HL-60/S4 treated with retinoic acid at 250 ng/mL for 4 days and 3 days (cell line): Measurements from ENCODE around the gene AGBL4.
"Not testable (repeated sequence)": the region's sequence is repeated elsewhere in the genome, so short reads cannot be mapped to it uniquely, and the experiment has no call there.

Experiments
- in situ Hi-C: fragments of 300-500 bp; cut with MboI; formaldehyde crosslinking; loops from 2 replicates; pipeline ENCODE4 v1.7.0; 2022; ENCODE audit warnings: low sequenced_read_pairs

Gene AGBL4

DNA sequence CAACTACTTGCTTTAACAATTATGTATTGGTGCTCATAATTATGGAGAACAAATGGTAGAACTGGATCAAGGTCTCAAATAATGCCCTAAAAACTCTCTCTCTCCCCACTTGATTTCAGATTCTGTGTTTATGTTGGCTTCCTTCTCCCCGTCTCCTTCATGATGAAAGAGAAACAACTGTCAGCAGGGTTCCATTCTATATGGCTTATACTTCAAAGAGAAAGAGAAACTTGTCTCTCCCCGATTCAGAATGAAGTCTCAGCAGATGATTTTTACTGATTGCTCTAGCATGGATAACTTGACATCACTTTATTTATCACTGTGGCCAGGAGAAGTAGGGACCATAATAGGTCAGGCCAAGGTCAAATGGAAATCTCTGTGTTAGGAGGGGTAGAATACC is 575.6 kb downstream of the AGBL4 start:
- in situ Hi-C loops, result no loop called here

DNA sequence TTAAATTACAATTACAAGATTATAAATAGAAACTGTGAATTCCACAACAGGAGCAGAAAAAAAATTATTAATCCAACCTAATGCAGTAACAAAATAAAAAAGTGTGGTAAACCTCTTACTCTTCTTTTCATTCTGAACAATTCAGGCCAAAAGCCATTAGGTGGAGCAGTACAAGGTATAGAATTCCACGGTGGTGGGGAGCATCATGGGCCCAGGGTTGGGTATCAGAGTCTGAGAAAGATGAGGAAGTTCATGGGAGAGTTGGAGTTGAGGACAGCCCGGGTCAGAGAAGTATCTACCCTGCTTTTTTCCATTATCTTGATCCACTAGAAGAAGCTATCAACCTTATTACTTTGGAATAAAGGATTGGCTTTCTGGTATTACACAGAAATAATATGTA is 586.9 kb downstream of the AGBL4 start:
- in situ Hi-C loops, result no loop called here

DNA sequence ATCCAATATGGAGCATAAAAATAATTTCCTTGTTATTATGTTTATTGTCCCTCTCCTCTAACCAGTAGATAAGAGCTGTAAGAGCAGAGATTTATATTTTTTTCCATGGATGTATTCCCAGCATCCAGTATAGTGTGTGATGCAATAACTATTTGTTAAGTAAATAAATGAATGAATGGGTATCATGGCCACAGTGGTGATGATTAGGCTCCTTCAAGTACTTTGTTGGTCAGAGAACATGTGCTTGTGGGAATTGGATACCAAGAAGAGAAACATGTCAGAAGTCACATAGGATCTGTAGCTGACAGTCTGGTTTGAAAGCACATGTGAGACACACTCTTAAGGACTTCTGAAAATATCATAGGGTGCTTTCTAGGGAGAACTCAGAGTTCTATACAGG is 588.5 kb downstream of the AGBL4 start:
- in situ Hi-C loops, result no loop called here

GRCh38 chr1:49424782-49425181 is 599.0 kb downstream of the AGBL4 start:
- in situ Hi-C loops, result no loop called here

- in situ Hi-C loops, result no loop called here
Observed at GRCh38 chr1:49416758-49417157, 607.0 kb downstream of the AGBL4 start.

DNA sequence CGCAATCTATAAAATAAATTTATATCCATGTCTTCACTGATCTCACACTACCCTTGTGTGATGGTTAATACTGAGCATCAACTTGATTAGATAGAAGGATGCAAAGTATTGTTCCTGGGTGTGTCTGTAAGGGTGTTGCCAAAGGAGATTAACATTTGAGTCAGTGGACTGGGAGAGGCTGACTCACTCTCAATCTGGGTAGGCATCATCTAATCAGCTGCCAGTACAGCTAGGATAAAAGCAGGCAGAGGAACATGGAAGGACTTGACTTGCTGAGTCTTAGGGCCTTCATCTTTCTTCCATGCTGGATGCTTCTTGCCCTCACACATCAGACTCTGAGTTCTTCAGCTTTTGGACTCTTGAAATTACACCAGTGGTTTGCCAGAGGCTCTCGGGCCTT is 615.4 kb downstream of the AGBL4 start:
- in situ Hi-C loops, result no loop called here

GRCh38 chr1:49397086-49397485 is 626.7 kb downstream of the AGBL4 start:
- in situ Hi-C loops, result no loop called here

GRCh38 chr1:49394200-49394599 is 629.6 kb downstream of the AGBL4 start:
- in situ Hi-C loops, result no loop called here

- in situ Hi-C loops, result no loop called here
Observed at GRCh38 chr1:49389699-49390098, 634.1 kb downstream of the AGBL4 start.

GRCh38 chr1:49364676-49365075 is 659.1 kb downstream of the AGBL4 start:
- in situ Hi-C loops, result no loop called here

DNA sequence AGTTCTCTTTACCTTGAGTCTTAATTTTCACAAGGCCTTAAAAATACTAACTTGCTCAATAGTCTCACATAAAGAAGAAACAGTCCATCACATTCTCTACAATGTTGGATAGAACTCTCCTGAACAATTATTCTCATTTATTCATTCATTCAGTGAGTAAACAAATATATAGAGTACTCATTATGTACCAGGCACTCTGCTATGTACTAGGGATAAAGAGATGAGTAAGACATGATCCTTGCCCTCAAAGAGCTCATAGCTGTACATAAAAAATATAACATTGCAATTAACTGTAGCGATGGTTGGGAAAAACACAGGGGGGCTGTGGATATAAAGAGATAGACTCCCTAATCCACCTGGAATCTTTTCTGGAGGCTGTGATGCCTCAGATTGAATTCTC is 660.1 kb downstream of the AGBL4 start:
- in situ Hi-C loops, result no loop called here

DNA sequence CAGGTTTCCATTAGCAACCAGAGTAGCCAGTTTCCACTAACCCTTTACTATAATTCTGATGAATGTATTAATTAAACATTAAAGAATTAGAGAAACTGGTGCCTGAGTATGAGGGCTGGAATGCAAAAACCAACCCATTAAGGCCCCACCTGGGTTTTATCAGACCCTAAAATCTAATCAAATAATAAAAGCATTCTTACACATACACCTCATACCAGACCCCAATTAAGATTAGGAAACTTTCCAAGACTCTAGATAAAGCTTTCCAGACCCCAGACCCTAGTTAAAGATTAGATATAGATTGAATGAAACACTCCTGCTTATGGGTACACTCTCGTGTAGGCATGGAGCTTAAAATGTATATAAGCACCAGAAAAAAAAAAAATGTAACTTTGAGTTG is 665.7 kb downstream of the AGBL4 start:
- in situ Hi-C loops, result no loop called here

GRCh38 chr1:49356594-49356993 is 667.2 kb downstream of the AGBL4 start:
- in situ Hi-C loops, result no loop called here

GRCh38 chr1:49351768-49352167 is 672.0 kb downstream of the AGBL4 start:
- in situ Hi-C loops, result no loop called here

DNA sequence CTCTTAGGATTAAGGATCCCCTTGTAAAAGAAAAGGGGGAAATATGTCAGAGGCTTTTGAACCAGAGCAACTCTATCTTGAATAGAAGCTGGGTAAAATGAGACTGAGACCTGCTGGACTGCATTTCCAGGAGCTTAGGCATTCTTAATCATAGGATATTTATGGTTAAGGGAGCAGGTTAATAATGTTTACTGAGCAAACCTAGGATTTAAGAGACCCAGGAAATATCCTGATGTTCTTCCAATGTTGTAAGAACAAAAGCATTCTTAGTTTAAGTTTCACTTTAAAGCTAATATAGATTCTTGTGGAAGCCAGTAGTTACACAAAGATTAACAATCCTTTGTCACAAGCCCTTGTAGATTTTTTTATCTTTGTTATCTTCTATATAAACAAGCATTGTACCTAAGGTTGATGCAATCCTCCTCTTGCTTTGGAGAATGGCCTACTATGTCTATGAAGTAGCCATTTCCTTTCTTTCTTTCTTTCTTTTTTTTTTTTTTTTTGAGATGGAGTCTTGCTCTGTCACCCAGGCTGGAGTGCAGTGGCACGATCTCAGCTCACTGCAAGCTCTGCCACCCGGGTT is 676.9 kb downstream of the AGBL4 start:
- in situ Hi-C loops, result no loop called here

GRCh38 chr1:49340576-49340975 is 683.2 kb downstream of the AGBL4 start:
- in situ Hi-C loops, result no loop called here

- in situ Hi-C loops, result no loop called here
Observed at GRCh38 chr1:49339043-49339442, 684.7 kb downstream of the AGBL4 start.

DNA sequence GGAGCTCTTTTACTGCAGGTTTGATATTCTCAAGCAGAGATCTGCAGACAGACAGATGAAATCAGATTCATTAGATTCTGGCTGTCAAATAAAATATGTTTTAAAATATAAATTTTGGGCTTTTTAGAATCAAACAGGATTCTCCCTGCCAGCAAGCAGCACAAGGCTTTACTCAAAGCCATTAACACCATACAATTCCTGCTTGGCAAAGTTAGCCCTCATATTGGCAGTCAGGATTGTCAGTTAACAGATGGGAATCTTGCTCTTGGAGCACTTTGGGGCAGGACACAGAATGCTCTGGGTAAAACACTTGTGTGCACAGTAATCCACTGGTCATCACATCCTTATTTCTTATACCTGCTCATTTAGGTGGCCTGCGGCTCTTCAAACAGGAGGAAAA is 686.5 kb downstream of the AGBL4 start:
- in situ Hi-C loops, result no loop called here

DNA sequence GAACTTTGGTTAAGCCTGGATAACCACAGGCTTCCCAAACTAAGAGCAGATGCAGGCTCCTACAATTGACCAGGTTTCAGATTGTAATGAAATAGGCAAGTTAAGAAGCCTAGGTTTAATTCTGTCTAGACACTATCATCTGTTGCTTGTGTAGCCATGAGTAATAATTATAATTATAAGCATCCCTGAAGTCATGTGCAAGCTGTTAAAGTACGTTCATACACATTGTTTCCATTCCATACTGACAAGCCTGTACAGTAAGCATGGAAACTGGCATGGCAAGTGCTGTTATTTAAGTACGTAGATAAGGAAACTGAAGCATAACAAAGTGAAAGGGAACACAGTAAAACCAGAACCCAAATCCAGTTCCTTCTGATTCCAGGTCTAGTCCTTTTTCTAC is 689.8 kb downstream of the AGBL4 start:
- in situ Hi-C loops, result no loop called here

GRCh38 chr1:49331066-49331852 is 692.5 kb downstream of the AGBL4 start:
- in situ Hi-C loops, result no loop called here

DNA sequence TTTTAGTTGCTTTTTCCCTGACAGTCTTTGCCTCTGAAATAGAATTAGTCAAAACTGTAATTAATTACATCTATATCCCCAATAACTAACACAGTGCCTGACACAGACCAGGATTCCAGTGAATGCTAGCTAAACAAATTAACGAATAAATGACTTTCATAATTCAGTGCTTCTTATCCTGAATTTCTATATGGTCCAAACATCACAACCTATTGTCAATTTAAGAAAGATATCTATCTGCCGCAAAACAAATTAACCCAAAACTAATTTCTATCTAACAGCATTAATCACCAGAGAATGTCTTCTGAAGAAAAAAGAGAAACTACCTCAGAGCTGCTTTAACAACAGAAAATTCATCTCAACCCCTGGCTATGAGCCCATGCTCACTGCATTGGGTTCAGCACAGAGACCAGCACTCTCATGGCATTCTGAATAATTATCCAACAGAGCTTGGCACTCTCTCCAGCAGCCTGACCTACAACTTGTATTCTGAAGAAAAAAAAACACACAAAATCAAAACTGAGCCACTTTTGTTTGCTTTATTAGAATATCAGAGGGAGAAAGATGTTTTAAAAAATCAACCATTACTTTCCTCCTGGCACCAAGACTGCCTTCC is 699.7 kb downstream of the AGBL4 start:
- in situ Hi-C loops, result no loop called here

GRCh38 chr1:49320493-49320892 is 703.3 kb downstream of the AGBL4 start:
- in situ Hi-C loops, result not testable (repeated sequence)
